H1 (cell line): ENCODE results near the gene WFDC1. TPM values are rescaled to one million over a fixed set of nuclear protein-coding genes. Genes with fewer than 3 reads are reported as not detected.

ENCODE experiments used
- CREB1 ChIP-seq: IDR thresholded peaks from 2 replicates; pipeline ENCODE4 v1.6.1; 2012; ENCODE audit warnings: inconsistent platforms
- CTBP2 ChIP-seq: IDR thresholded peaks from 2 replicates; pipeline ENCODE4 v1.7.0; 2011; ENCODE audit warnings: borderline replicate concordance, mild to moderate bottlenecking, moderate library complexity, mixed read lengths, low read length; ENCODE audit not compliant: insufficient read depth, insufficient read length
- EZH2 ChIP-seq: fragments of 200-600 bp; sonication (generic); IDR thresholded peaks from 2 replicates; pipeline ENCODE4 v1.7.1; 2012; ENCODE audit warnings: low read depth, mild to moderate bottlenecking, moderate library complexity, low read length, inconsistent platforms; ENCODE audit not compliant: severe bottlenecking
- JUND ChIP-seq: IDR thresholded peaks from 2 replicates; pipeline ENCODE4 v1.6.1; 2011; ENCODE audit warnings: mild to moderate bottlenecking, improper control_type of control experiment, low read length
- SP4 ChIP-seq: IDR thresholded peaks from 2 replicates; pipeline ENCODE4 v1.6.1; 2012; ENCODE audit warnings: low read length, inconsistent platforms
- TAF1 ChIP-seq: IDR thresholded peaks from 2 replicates; pipeline ENCODE4 v1.6.1; 2011; ENCODE audit warnings: mild to moderate bottlenecking, low read depth, low read length
- ZNF274 ChIP-seq: IDR thresholded peaks from 2 replicates; pipeline ENCODE4 v1.7.0; 2012; ENCODE audit warnings: low read length, borderline replicate concordance; ENCODE audit errors: extremely low read depth
- polyA plus RNA-seq, 7 experiments: library from polyadenylated mRNA; depleted of rRNA in 3 of 7; stranded (reverse) in 5 of 7; unstranded in 2 of 7; fragments of >200 nt in 5 of 7; fragments of 200-250 nt in 2 of 7; gene quantifications; 1 replicate in 5 of 7; 2 replicates in 1 of 7; 4 replicates in 1 of 7; pipeline versions ENCODE4 v1.2.1 to v1.2.3, GENCODE V29; 2011 to 2013; ENCODE audit warnings: missing spikeins in 2 of 7, mixed read lengths in 2 of 7
- total RNA-seq: library from RNA; stranded (reverse); fragmentation: NEBNext Ultra II Directional; extraction: Animal tissue kit (Norgen Biotek cat#: 25700); gene quantifications from 2 replicates; pipeline ENCODE4 v1.2.1, GENCODE V29; 2021
- TF ChIP-seq, protein P1 (sequence below): fragments of 300-600 bp; sonication (generic); IDR thresholded peaks from 2 replicates; pipeline ENCODE4 v1.7.1; 2012; ENCODE audit warnings: low read length, moderate library complexity, mild to moderate bottlenecking, inconsistent platforms; ENCODE audit not compliant: insufficient replicate concordance
- TF ChIP-seq, protein P2 (sequence below): IDR thresholded peaks from 2 replicates; pipeline ENCODE4 v1.6.1; 2012; ENCODE audit warnings: inconsistent platforms
- TF ChIP-seq, protein P3 (sequence below): IDR thresholded peaks from 2 replicates; pipeline ENCODE4 v1.6.1; 2011; ENCODE audit warnings: low read length, improper control_type of control experiment

Gene WFDC1
- total and polyA plus RNA-seq, 2 of the 8 experiments (the other 6 are each of a cell fraction or from before 2014, with no cell fraction given): 0.70 to 1.1 TPM

DNA sequence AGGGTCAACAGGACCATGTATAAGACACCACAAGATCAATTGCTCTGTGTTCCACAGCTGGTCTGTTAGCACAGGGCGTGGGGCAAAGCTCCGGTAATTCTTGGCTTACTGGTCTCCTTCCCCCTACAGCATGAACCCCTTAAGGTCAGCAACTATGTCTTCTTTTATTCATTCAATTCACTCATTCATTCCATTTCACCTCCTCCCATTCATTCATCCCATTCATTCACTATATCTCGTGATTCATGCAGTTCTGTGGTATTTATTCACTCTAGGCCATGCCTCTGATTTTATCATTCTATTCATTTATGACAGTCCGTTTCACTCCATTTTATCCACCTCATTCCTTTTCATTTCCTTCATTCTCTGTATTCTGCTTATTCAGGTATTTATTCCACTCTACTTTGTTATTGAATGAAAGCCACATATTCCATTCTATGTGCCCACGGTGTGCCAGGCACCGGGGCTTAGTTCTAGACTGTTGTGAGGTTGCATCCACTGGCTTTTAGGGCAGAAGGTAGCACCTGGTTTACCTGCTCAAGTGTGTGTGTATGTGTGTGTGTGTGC is 19.0 kb upstream of the WFDC1 start (continued):
- TF ChIP-seq, protein P1, sequence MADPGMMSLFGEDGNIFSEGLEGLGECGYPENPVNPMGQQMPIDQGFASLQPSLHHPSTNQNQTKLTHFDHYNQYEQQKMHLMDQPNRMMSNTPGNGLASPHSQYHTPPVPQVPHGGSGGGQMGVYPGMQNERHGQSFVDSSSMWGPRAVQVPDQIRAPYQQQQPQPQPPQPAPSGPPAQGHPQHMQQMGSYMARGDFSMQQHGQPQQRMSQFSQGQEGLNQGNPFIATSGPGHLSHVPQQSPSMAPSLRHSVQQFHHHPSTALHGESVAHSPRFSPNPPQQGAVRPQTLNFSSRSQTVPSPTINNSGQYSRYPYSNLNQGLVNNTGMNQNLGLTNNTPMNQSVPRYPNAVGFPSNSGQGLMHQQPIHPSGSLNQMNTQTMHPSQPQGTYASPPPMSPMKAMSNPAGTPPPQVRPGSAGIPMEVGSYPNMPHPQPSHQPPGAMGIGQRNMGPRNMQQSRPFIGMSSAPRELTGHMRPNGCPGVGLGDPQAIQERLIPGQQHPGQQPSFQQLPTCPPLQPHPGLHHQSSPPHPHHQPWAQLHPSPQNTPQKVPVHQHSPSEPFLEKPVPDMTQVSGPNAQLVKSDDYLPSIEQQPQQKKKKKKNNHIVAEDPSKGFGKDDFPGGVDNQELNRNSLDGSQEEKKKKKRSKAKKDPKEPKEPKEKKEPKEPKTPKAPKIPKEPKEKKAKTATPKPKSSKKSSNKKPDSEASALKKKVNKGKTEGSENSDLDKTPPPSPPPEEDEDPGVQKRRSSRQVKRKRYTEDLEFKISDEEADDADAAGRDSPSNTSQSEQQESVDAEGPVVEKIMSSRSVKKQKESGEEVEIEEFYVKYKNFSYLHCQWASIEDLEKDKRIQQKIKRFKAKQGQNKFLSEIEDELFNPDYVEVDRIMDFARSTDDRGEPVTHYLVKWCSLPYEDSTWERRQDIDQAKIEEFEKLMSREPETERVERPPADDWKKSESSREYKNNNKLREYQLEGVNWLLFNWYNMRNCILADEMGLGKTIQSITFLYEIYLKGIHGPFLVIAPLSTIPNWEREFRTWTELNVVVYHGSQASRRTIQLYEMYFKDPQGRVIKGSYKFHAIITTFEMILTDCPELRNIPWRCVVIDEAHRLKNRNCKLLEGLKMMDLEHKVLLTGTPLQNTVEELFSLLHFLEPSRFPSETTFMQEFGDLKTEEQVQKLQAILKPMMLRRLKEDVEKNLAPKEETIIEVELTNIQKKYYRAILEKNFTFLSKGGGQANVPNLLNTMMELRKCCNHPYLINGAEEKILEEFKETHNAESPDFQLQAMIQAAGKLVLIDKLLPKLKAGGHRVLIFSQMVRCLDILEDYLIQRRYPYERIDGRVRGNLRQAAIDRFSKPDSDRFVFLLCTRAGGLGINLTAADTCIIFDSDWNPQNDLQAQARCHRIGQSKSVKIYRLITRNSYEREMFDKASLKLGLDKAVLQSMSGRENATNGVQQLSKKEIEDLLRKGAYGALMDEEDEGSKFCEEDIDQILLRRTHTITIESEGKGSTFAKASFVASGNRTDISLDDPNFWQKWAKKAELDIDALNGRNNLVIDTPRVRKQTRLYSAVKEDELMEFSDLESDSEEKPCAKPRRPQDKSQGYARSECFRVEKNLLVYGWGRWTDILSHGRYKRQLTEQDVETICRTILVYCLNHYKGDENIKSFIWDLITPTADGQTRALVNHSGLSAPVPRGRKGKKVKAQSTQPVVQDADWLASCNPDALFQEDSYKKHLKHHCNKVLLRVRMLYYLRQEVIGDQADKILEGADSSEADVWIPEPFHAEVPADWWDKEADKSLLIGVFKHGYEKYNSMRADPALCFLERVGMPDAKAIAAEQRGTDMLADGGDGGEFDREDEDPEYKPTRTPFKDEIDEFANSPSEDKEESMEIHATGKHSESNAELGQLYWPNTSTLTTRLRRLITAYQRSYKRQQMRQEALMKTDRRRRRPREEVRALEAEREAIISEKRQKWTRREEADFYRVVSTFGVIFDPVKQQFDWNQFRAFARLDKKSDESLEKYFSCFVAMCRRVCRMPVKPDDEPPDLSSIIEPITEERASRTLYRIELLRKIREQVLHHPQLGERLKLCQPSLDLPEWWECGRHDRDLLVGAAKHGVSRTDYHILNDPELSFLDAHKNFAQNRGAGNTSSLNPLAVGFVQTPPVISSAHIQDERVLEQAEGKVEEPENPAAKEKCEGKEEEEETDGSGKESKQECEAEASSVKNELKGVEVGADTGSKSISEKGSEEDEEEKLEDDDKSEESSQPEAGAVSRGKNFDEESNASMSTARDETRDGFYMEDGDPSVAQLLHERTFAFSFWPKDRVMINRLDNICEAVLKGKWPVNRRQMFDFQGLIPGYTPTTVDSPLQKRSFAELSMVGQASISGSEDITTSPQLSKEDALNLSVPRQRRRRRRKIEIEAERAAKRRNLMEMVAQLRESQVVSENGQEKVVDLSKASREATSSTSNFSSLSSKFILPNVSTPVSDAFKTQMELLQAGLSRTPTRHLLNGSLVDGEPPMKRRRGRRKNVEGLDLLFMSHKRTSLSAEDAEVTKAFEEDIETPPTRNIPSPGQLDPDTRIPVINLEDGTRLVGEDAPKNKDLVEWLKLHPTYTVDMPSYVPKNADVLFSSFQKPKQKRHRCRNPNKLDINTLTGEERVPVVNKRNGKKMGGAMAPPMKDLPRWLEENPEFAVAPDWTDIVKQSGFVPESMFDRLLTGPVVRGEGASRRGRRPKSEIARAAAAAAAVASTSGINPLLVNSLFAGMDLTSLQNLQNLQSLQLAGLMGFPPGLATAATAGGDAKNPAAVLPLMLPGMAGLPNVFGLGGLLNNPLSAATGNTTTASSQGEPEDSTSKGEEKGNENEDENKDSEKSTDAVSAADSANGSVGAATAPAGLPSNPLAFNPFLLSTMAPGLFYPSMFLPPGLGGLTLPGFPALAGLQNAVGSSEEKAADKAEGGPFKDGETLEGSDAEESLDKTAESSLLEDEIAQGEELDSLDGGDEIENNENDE: no peak
- TF ChIP-seq JUND (no peak), EZH2 (no peak), TAF1 (no peak), CTBP2 (no peak), ZNF274 (no peak), CREB1 (no peak), SP4 (no peak)
- TF ChIP-seq, protein P2, sequence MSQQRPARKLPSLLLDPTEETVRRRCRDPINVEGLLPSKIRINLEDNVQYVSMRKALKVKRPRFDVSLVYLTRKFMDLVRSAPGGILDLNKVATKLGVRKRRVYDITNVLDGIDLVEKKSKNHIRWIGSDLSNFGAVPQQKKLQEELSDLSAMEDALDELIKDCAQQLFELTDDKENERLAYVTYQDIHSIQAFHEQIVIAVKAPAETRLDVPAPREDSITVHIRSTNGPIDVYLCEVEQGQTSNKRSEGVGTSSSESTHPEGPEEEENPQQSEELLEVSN: no peak
- TF ChIP-seq, protein P3, sequence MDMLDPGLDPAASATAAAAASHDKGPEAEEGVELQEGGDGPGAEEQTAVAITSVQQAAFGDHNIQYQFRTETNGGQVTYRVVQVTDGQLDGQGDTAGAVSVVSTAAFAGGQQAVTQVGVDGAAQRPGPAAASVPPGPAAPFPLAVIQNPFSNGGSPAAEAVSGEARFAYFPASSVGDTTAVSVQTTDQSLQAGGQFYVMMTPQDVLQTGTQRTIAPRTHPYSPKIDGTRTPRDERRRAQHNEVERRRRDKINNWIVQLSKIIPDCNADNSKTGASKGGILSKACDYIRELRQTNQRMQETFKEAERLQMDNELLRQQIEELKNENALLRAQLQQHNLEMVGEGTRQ: no peak
